ENCODE data around the gene HACD2.

The HACD2 gene

GRCh38 chr3:123445702-123446101 lies 139.2 kb downstream of the HACD2 start:
- TF ChIP-seq CTCF (IDR thresholded peaks at IDR 0.05; ENCODE audit: extremely low read depth, insufficient read depth, missing control alignments), result no peak
- in situ Hi-C loops (cut with MboI; ENCODE audit: low pct_unique_long_range_greater_than_20kb, low sequenced_read_pairs, unreplicated experiment), result no loop called here
- no peak for DNase-seq (ENCODE audit: low spot score)

- in situ Hi-C loops (cut with MboI; ENCODE audit: low pct_unique_long_range_greater_than_20kb, low sequenced_read_pairs, unreplicated experiment), result no loop called here
- no peak for DNase-seq (ENCODE audit: low spot score)
- no peak for TF ChIP-seq CTCF (IDR thresholded peaks at IDR 0.05; ENCODE audit: extremely low read depth, insufficient read depth, missing control alignments)
Measured at GRCh38 chr3:123444744-123445143, 140.1 kb downstream of the HACD2 start.

- DNase-seq (ENCODE audit: low spot score), result no peak
- in situ Hi-C loops (cut with MboI; ENCODE audit: low pct_unique_long_range_greater_than_20kb, low sequenced_read_pairs, unreplicated experiment), result no loop called here
- TF ChIP-seq CTCF (IDR thresholded peaks at IDR 0.05; ENCODE audit: extremely low read depth, insufficient read depth, missing control alignments), result no peak
Measured at GRCh38 chr3:123444023-123444422, 140.8 kb downstream of the HACD2 start.

- in situ Hi-C loops (cut with MboI; ENCODE audit: low pct_unique_long_range_greater_than_20kb, low sequenced_read_pairs, unreplicated experiment), result no loop called here
- no peak for TF ChIP-seq CTCF (IDR thresholded peaks at IDR 0.05; ENCODE audit: extremely low read depth, insufficient read depth, missing control alignments)
- no peak for DNase-seq (ENCODE audit: low spot score)
Measured at GRCh38 chr3:123442908-123443307, 141.9 kb downstream of the HACD2 start.

GRCh38 chr3:123442125-123442524 lies 142.7 kb downstream of the HACD2 start:
- TF ChIP-seq CTCF (IDR thresholded peaks at IDR 0.05; ENCODE audit: extremely low read depth, insufficient read depth, missing control alignments), result no peak
- in situ Hi-C loops (cut with MboI; ENCODE audit: low pct_unique_long_range_greater_than_20kb, low sequenced_read_pairs, unreplicated experiment), result no loop called here

More at GRCh38 chr3:123442125-123442524, 142.7 kb downstream of the HACD2 start:
- DNase-seq (ENCODE audit: low spot score), result no peak

Measured in GM13977 (cell line).